Stimulated activated CD4-positive, alpha-beta T cell treated with anti-CD3 and anti-CD28 coated beads, Interleukin-2, amount 100 ng/mL, for 48 hours (primary cell): Measurements from ENCODE around the gene ABHD18.
"Not testable (repeated sequence)": the region's sequence is repeated elsewhere in the genome, so short reads cannot be mapped to it uniquely, and the experiment has no call there.

ENCODE experiments used
- DNase-seq, 2 donors: peaks; one replicate each; pipeline ENCODE4 v3.0.0-alpha.2; 2020

The ABHD18 gene

DNA sequence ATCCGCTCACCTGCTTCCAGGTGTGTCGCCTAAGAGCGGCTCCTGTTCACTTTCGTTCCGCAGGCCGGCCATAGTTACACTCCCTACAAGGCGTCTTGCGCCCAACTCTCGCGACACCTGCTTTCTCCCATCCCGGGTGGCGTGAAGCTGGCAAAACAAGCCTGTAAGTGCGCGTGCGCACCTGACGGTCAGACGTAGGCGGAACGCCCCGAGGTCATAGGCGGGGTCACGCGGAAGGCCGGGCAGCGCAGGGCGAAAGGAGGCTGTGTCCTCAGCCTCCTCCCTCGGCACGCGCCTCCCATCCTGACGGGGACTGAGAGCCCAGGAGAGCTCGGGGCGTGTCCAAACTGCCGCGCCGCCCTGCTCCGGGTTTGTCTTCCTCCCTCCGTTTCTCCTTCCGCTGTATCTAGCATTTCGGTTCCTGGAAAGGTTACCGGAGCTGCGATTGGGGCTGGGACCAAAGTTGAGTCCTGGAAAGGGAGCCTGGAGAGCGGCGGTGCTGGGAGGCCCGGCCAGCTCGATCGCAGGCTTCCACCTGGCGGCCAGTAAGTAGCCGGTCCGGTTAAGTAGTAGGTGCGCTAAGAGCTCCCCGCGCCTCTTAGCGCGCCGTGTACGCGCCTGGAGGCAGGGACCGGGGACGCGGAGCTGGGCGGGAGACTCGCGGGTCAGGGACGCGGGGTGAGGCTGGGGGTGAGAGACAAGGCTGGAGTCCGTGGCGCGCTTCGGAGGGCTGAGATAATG is at the start of gene ABHD18, which contains the start of gene MFSD8:
Gene ABHD18 (plus strand): TSS at position 345 of the 741 bp plus-strand sequence. CDS start 17,550 bp downstream, outside the sequence.
Gene MFSD8 (minus strand): TSS at position 112 of the 741 bp plus-strand sequence. CDS start 40 bp downstream, at position 72.
- DNase-seq: peak; percentile 97

DNA sequence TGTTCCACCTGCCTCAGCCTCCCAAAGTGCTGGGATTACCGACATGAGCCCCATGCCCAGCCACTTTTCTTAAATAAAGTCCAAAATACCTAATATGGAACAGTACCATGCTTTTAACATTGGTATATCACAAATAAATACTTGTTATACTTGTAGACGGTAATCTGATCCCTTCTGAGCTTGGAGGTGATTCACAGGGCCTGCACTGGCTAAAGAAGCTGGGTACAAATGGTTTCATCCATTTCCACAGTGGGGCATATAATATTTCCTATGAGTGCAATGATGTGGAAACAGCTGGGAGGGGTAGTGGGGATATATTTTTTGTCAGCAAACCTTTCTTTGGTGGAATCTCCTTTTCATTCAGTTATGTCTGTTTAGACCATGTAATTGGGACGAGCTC is 48.7 kb upstream of the ABHD18 start:
- DNase-seq: no peak

DNA sequence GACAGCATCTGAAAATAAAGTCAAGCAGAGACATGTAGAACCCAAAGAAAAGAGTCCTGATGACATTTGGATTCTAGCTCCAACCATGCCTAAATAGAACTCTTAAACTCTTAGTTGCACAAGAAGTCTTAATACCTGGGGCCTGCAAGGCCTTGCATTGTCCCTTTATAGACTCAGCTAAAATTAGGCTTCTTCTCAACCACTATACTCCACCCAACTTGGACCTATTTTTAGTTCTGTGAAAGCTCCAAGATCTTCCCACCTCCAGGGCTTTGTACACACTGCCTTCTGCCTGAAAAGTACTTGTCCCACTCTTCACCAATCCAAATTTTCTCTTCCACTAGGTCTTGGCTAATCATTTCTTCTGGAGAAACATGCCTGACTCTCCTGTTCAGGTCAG is 48.1 kb upstream of the ABHD18 start:
- no peak for DNase-seq

DNA sequence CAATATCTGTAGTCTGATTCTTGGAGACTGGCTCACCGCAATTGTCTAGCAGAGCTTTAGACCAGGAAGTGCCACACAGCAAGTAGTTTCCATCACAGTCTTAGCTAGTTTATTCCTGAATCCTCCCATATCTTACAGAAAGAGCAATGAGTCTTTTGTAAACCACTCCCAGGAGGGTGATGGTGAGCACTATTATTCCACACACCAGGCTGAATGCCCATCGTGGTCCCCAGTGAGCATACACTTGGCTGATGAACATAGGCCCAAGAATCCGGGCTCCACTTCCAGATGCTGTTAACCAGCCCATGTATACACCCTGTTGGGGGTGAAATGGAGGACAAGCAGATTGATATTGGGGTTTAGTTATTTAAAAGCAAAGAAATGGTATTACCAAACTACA is 44.7 kb upstream of the ABHD18 start:
- DNase-seq: no peak

DNA sequence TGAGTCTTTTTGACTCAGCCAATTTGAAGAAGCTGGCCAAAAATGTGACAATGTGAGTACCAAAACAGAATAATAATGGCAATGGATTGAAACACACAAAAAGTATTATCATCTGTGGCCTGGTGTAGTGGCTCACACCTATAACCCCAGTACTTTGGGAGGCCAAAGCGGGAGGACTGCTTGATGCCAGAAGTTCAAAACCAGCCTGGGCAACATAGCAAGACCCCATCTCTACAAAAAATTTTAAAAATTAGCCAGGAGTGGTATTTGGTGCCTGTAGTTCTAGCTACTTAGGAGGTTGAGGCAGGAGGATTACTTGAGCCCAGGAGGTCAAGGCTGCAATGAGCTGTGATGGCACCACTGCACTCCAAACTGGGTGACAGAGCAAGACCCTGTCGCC is 43.0 kb upstream of the ABHD18 start:
- DNase-seq: no peak

DNA sequence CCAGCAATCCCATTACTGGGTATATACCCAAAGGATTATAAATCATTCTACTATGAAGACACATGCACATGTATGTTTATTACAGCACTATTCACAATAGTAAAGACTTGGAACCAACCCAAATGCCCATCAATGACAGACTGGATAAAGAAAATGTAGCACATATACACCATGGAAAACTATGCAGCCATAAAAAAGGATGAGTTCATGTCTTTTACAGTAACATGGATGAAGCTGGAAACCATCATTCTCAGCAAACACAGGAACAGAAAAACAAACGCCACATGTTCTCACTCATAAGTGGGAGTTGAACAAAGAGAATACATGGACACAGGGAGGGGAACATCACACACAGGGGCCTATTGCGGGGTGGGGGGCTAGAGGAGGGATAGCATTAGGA is 39.5 kb upstream of the ABHD18 start:
- not testable (repeated sequence) for DNase-seq

DNA sequence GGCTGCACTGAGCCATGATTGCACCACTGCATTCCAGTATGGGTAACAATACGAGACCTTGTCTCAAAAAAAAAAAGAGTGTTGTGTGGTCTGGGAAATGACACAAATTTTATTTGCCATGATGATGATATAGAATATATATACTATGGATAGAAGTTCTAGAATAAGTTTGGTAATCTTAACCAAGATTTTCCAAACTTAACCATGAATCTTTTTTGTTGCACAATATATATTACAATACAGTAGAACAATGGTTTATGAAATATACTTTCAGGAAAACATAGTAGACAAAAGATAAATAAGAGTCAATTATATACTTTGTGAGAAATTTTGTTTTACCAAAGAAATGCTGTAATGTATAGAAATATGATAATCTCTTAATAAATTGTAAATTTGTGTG is 35.0 kb upstream of the ABHD18 start:
- no peak for DNase-seq

DNA sequence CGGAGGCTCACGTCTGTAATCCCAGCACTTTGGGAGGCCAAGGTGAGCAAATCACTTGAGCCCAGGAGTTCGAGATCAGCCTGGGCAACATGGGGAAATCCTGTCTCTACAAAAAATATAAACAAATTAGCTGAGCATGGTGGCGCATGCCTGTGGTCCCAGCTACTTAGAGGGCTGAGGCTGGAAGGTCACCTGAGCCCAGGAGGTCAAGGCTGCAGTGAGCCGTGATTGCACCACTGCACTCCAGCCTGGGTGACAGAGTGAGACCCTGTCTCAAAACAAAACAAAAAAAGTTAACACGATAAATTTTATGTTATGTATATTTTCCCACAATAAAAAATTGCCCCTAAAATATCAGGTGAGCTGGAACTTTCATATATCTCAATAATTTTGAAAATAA is 33.4 kb upstream of the ABHD18 start:
- not testable (repeated sequence) for DNase-seq

DNA sequence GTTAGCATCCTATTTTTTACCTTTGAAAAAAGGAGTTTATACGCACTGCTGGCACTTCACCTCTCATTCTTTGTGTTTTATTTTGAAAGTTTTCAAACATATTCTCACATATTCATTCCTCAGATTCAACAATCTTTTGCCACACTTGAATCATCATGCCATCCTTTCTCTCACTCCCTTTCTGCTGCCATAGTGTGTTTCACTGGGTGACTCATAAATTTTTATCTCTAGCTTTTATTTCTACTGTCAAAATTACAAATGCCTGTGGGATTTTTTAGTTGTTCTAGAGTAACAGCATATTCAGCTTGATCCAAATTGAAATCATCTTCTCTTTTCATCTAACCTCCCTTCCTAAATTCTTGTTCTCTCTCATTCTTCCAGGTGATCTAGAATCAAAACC is 28.2 kb upstream of the ABHD18 start:
- no peak for DNase-seq

DNA sequence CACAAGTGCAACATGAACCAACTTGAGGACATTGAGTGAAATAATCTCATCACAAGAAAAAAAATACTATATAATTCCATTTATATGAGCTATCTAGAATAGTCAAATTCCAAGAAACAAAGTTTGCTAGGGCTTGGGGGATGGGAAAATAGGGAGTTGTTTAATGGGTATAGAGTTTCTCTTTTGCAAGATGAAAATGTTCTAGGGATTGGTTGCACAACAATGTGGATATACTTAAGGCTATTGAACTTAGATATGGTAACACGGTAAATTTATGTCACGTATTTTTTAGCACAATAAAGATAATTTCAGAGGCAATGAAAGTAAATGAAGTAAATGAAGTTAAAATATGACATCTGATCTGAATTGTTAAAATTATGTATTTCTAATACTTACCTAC is 8.1 kb upstream of the ABHD18 start:
- no peak for DNase-seq

DNA sequence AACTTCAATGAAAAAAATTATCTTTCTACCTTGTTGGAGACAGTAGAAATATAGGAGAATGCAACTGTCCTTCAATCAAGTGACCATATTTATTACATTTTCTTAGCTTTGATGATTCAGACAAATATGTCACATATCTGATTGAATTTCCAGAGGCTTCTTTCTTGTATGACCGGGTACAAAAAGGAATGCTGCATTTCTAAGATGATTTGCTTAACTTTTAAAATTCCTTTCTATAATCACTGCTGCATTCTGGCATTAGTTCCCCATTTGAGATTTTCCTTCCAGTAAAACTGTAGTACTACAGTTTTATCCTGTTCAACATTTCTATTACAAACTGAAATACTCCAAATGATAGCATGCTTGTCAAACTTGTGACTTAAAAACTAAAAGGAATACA is 5.4 kb upstream of the ABHD18 start:
- DNase-seq: no peak

DNA sequence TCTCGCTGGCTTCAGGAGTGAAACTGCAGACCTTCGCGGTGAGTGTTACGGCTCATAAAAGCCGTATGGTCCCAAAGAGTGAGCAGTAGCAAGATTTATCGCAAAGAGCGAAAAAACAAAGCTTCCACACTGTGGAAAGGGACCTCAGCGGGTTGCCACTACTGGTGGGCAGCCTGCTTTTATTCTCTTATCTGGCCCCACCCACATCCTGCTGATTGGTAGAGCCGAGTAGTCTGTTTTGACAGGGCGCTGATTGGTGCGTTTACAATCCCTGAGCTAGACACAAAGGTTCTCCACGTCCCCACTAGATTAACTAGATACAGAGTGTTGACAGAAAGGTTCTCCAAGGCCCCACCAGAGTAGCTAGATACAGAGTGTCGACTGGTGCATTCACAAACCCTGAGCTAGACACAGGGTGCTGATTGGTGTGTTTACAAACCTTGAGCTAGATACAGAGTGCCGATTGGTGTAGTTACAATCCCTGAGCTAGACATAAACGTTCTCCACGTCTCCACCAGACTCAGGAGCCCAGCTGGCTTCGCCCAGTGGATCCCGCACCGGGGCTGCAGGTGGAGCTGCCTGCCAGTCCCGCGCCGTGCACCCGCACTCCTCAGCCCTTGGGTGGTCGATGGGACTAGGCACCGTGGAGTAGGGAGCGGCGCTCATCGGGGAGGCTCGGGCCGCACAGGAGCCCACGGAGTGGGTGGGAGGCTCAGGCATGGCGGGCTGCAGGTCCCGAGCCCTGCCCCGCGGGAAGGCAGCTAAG is 1.4 kb upstream of the ABHD18 start:
- not testable (repeated sequence) for DNase-seq

DNA sequence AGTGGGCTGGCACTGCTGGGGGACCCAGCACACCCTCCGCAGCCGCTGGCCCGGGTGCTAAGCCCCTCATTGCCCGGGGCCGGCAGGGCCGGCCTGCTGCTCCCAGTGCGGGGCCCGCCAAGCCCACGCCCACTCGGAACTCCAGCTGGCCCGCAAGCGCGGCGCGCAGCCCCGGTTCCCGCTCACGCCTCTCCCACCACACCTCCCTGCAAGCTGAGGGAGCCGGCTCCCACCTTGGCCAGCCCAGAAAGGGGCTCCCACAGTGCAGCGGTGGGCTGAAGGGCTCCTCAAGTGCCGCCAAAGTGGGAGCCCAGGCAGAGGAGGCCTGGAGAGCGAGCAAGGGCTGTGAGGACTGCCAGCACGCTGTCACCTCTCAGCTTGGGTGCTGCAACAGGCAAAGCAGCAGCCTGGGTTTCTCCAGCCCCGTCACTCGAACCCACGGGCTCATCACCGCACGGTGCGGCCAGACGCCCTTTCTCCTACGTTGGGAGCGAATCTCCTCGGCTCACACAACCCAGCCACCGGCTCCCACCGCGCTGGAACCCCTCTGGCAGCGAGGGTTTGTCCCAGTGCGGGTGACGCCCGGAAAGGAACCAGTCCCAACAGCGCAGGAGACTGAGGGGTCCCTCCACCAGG is 662 bp upstream of the ABHD18 start:
- DNase-seq: not testable (repeated sequence)

DNA sequence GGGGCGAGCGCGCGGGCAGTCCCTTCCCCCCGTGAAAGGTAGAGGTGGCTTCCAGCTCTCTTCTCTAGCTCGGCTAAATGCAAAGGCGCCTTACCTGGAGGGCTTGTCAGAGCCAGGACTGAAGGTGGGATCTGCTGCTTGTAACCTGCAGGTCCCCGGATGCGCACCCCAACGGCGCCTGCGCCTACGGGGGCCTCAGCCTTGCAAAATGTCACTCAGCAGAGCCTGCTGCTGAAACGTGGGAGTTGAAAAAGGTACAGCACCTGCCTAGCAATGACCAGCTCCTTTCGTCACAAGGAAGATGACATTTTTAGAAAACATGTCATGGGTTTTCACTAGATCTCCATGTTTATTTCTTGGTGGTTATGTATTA is 583 bp downstream of the ABHD18 start:
- DNase-seq: peak; percentile 40 to 49

DNA sequence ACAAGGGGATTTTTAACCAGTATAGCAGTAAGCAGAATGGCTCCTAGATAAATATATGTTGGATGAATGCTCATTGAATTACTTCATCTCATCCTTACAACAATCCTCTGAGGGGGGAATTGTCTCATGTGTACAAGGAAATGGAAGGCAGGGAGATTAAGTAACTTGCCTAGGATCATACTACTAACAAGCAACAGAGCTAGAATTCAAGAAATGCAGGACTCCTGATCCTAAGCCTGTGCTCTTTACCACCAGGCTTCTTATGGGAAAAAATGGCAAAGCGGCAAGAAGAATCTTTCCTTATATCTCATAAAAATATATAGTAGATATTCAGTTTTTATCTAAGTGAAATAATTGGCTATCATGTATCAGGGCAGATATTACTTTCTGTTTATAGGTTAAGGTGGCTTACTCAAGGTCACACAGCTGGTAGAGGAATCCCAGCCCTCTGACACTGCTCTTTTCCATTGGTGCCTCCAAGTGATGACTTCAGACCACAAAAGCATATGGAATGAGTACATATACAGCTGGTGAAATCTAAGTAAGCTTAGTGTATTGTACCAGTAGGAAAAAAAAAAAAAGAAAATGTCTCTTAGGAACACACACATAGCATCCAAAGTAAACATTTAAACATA is 2.1 kb downstream of the ABHD18 start:
- no peak for DNase-seq

DNA sequence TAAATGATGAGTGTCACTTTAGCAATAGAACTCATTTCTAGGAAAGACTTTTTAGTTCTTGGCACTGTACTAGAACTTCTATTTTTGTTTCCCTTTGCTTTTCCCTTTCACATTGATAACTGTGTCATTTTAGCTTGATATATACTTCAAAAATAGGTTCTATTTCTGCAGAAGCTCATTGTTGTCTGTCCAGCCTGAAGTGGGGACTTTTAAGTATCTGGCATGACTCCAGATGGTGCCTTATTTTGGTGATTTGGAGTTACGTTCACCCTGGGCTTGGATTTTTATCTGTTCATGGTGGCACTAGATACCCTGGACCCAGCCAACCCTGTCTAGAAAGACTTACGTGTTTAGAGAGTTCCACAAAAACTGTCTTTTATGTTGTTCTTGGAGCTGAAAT is 3.4 kb downstream of the ABHD18 start:
- DNase-seq: no peak

DNA sequence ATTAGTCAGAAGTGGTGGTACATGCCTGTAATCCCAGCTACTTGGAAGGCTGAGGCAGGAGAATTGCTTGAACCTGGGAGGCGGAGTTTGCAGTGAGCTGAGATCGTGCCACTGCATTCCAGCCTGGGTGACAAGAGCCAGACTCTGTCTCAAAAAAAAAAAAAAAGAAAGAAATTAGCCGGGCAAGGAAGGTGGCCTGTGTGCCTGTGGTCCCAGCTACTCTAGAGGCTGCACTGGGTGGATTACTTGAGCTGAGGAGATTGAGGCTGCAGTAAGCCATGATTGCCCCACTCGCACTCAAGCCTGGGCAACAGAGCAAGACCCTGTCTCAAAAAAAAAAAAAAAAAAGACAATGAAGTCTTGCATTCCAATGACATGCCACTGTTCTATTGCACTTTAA is 5.7 kb downstream of the ABHD18 start:
- DNase-seq: not testable (repeated sequence)

DNA sequence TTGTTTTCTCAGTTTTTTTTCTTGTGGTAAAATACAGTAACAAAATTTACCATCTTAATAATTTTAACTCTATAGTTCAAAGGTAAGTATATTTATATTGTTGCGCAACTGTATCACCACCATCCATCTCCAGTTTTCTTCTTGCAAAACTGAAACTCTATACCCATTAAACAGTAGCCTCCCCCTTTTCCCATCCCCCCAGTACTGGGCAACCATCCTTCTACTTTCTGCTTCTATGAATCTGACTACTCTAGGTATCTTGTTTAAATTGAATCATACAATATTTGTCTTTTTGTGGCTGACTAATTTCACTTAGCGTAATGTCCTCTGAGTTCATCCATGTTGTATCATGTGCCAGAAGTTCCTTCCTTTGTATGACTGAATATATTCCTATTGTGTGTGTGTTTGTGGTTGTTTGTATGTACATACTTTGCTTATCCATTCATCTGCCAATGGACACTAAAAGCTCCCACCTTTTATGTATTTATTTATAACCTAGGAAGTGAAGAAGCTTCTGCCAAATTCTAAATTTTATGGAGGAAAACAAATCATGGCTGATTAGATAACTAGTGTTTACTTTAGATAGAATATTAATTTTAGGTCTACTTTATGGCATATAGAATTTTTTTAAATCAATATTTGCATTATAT is 10.0 kb downstream of the ABHD18 start:
- no peak for DNase-seq

DNA sequence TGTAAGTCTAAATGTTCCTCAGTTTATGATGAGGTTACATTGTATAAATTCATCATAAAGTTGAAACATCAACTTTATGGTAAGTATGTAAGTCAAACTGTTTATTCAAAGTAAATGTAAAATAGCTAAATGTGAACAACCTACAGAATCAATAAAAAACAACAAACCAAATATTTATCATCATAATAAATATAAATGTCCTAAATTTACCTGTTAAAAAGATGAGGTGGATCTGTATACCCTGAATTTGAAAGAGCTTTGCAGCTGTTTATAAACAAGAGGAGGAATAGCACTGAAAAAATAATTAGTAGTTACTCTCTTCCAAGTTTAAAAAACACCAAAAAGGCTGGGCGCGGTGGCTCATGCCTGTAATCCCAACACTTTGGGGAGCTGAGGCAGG is 13.7 kb downstream of the ABHD18 start:
- no peak for DNase-seq

DNA sequence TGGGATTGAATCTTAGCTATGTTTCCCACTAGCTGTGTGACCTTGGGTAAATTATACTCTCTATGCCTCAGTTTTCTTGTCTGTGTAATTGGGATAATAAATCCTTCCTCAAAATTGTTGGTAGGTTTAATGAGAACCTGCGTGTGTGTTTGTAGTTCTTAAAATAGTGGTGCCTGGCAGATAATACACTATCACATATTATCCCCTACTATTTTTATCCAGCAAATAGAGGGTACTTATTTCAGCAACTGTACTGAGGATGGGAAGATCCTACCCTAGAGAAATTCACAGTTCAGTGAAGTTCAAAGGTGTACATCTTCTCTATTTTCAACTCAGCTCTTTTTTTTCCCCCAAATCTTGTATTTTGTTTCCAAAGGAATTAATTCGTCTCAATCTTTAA is 17.2 kb downstream of the ABHD18 start:
- no peak for DNase-seq

DNA sequence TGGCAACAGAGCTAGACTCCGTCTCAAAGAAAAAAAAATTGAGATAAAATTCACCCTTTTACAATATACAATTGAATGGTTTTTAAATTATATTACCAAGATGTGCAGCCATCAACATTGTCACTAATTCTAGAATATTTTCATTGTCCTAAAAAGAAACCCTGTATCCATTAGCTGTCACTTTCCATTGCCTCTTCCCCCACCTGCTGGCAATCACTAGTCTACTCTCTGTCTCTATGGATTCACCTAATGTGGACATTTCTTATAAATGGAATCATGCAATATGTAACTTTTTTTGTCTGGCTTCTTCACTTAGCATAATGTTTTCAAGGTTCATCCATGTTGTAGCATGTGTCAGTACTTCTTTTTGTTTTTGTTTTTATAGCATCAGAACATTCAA is 20.8 kb downstream of the ABHD18 start:
- DNase-seq: no peak

DNA sequence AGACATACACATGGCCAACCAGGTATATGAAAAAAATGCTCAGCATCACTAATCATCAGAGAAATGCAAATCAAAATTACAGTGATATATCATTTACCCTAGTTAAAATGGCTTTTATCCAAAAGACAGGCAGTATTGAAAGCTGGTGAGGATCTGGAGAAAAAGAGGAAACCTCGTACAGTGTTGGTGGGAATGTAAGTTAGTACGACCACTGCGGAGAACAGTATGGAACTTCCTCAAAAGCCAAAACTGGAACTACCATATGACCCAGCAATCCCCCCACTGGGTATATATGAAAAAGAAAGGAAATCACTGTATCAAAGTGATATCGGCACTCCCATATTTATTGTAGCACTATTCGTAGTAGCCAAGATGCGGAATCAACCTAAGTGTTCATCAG is 23.4 kb downstream of the ABHD18 start:
- no peak for DNase-seq

DNA sequence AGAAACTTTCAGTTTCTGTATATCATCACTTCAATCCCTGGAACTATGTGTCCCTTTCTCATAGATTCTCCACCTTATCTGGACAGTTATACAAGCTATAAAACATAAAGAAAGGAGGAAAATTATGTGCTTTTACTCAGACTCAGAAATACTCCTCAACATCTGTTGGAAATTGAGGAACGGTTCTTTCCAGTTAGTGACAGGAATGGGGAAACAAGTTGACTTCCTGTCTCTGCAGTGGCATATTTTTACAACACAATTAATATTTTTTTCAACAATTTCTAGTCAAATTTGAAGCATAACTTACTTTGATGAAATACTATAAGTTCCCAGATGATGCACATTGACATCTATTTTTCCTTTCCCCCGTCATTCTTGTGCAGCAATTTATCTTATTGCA is 27.9 kb downstream of the ABHD18 start:
- no peak for DNase-seq
